Tibial nerve (tissue), 3 donors: ENCODE results near the gene PRKAG1.

ENCODE experiments used
- POLR2A ChIP-seq, 2 donors: fragments of 450-650 bp; IDR thresholded peaks; one replicate each; pipeline ENCODE4 v1.6.1; 2017; ENCODE audit warnings: antibody characterized with exemption in 2 of 2, mild to moderate bottlenecking in 2 of 2, moderate library complexity in 2 of 2
- TF ChIP-seq, protein P1 (sequence below), 5 experiments: fragments of 200-600 bp in 3 of 5; fragments of 450-650 bp in 2 of 5; sonication (generic) in 3 of 5; IDR thresholded peaks; one replicate each; pipeline ENCODE4 v1.5.1; 2016 to 2019; ENCODE audit warnings: antibody characterized with exemption in 5 of 5, mild to moderate bottlenecking in 3 of 5, moderate library complexity in 2 of 5

DNA sequence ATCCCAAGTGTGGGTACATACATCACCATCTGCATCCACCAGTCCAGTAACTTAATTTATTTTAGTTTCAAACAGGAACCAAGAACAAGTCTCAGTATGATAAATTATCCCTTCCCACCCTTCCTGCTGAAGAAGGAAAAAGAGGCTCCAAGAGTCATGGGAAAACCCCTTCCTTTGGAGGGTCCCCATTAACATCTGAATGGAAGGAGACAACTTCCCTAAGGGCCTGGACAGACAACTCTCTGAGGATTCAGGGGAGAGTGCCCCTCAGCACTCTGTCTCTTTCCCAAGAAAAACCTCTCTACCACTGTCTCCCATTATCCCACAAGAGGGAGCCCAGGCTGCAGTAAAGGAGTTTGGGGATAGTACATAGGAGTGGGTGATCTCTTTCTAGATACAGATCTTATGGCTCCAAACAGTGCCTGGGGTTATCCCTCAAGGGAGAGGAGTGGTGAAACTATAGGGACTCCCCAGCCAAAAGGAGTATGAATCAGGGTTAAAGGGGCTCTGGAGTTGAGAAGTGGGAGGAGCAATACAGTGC, 53.2 kb downstream of the PRKAG1 start:
- TF ChIP-seq, protein P1, sequence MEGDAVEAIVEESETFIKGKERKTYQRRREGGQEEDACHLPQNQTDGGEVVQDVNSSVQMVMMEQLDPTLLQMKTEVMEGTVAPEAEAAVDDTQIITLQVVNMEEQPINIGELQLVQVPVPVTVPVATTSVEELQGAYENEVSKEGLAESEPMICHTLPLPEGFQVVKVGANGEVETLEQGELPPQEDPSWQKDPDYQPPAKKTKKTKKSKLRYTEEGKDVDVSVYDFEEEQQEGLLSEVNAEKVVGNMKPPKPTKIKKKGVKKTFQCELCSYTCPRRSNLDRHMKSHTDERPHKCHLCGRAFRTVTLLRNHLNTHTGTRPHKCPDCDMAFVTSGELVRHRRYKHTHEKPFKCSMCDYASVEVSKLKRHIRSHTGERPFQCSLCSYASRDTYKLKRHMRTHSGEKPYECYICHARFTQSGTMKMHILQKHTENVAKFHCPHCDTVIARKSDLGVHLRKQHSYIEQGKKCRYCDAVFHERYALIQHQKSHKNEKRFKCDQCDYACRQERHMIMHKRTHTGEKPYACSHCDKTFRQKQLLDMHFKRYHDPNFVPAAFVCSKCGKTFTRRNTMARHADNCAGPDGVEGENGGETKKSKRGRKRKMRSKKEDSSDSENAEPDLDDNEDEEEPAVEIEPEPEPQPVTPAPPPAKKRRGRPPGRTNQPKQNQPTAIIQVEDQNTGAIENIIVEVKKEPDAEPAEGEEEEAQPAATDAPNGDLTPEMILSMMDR (IDR thresholded peaks at IDR 0.05), result no peak
- TF ChIP-seq POLR2A (IDR thresholded peaks at IDR 0.05), result no peak
